HG03342 (cell line): ENCODE results near the gene PGM3.
"Not testable (repeated sequence)": the region's sequence is repeated elsewhere in the genome, so short reads cannot be mapped to it uniquely, and the experiment has no call there.

Experiments
- ATAC-seq: cut with Tn5 transposase; IDR thresholded peaks from one replicate; pipeline ENCODE4 v1.9.1; 2021; ENCODE audit warnings: mild to moderate bottlenecking, moderate library complexity; ENCODE audit not compliant: unreplicated experiment

Gene PGM3, protein sequence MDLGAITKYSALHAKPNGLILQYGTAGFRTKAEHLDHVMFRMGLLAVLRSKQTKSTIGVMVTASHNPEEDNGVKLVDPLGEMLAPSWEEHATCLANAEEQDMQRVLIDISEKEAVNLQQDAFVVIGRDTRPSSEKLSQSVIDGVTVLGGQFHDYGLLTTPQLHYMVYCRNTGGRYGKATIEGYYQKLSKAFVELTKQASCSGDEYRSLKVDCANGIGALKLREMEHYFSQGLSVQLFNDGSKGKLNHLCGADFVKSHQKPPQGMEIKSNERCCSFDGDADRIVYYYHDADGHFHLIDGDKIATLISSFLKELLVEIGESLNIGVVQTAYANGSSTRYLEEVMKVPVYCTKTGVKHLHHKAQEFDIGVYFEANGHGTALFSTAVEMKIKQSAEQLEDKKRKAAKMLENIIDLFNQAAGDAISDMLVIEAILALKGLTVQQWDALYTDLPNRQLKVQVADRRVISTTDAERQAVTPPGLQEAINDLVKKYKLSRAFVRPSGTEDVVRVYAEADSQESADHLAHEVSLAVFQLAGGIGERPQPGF

DNA sequence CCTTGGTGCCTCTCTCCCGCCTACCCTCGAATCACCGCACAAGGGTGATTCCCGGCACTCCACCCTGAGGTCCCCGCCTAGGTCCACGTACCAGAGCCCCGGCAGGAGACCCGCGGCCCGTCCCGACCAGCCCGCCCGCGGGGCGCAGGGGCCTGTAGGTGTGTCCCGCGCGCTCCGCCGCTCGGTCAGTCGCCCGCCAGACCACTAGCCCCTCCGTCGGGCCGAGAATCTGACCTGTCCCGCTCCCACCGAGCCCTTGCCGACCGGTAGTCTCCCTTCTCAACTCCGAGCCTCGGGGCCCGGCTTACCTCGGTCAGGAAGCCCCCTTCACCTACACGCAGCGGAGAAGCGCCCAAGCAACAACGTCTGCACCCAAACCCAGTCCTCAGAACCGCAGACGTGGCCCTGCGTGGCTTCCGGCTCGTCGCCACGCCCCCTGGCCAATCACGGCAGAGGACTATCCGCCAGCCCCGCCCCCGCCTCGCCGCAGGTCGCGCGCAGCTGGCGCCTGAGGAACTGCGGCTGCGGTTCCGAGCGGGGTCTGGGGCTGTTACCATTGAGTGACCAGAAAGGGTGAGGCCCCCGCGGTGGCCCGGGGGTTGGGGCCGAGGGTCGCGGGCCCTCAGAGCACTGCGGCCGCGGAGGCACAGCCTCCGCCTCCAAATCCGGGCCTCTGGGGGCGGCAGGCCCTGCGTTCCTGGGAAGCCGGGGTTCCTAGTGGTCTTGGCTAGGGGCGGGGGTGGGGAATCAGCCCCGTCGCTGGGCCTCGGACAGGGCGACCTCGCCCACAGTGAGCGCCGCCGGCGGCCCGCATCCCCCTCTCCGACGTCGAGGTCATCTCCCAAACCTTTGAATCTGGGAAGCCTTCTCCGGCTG lies at the start of gene PGM3, which contains the start of gene RWDD2A:
PGM3 (minus strand) TSS at position 395 of the 876 bp plus-strand sequence. CDS start 2,253 bp downstream, outside the sequence.
RWDD2A (plus strand) TSS at position 487 of the 876 bp plus-strand sequence. CDS start 1,095 bp downstream, outside the sequence.
- peak; percentile 97 for ATAC-seq

DNA sequence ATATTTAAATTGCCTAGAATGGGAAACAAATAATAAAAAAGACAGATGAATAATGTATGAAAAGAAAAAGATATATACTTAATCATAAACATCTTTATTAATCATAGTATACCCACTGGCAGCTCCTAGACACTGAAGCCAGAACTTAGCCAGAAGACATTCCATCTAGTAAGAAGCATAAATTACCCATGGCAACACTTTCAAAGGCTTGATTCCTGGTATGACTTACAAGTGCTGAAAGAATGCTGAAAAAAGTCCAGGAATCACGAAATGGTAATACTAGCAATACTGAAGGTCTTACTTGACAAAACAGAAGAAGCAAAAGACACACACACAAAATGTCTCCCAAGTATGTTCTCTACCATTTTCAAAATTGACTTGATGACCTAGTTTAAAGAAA lies 38.1 kb upstream of the PGM3 start:
- ATAC-seq, result no peak

DNA sequence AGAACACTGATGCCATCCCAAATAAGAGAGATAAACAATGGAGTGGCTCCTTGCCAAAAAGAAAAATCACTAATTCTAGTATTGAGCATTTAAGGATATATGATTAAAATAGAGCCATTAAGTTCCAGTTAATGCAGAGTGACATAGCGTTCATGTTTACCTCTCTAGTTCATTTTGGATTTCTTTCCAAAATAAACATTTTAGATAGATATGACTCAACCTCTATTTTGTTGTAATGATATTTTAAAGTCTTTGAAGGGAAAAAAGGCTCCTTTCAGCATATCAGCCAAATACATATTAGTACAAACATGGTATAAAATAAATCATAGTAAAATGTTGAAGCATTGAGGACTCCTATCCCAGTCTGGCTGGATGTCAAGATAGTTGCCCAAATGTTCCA lies 33.5 kb upstream of the PGM3 start:
- no peak for ATAC-seq

DNA sequence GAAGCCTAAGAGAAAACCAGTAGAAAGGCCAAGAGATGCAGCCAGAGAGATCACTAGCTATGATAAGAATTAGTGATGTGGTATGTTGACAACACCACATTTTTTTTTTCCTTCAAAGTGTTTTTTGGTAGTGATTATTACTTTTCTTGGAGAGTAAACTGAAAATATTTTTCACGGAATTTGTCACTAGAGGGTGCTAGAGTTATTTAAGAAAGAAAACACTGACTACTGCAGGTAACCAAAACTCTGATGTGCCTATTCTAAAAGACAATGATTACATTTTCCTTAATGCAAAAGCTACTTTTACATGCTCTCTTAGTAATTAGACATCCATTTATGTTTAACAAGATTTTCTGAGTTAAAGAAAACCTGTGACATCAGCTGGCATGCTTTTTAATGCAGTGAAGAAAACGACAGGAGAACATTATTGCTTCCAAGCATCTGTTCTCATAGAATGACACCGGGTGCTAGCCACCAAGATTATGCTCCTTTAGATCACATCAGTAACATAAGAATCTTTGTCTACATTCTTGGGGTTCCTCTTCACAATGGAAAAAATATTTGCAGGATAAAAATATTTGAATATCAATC lies 28.9 kb upstream of the PGM3 start:
- no peak for ATAC-seq

DNA sequence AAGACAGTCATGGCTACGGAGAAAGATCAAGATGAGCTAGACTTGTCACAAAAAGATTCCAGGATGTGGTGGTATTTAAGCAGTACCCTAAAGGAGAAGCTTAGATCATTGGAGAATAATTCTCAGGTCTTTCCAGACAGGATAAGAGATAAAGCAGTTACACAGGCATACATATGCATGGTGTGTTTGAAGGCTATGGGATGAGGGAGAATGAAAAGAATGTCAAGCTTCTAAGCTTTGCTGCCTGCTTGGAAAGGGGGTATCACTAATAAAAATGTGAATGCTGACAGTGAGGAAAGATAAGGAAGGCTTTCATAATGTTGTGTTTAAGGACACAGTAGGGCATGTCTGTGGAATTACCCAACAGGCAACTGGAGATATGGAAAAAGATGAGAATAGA lies 28.2 kb upstream of the PGM3 start:
- ATAC-seq, result no peak

DNA sequence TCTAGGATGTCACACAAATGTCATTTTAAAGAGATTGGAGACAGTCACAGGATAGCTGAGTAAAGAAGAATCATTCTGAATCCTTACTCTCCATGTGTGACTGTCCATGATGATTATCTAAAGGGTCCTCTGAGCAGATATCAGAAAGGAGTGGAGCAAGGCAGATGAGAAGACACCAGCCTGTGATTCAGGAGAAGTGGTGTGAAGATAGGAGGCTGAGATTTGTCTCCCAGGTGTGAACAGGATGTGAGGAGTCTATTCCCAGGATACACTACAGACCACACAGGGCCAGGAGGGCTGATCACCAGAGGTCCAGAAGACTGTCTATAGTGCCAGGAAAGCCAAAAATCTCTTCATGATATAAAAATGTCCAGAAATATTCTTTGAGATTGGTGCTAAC lies 27.1 kb upstream of the PGM3 start:
- ATAC-seq, result no peak

DNA sequence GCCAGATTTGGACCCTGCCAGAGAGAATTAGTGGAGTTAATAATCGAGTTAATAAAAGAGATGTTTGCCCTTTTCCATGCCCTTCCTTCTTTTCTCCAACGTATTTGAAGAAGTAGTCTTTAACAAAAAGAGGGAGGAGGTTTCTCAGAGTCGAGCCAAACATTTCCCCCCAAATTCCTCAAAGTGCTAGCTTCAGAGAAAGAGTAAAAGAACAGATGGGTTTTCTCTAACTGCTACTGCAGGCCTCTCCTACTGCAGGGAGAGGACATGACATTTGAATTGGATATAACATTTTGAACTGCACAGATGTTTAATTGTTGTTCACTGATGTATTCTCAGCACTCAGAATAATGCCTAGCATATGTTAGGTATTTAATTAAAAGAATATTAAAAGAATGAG lies 25.6 kb upstream of the PGM3 start:
- ATAC-seq, result no peak

DNA sequence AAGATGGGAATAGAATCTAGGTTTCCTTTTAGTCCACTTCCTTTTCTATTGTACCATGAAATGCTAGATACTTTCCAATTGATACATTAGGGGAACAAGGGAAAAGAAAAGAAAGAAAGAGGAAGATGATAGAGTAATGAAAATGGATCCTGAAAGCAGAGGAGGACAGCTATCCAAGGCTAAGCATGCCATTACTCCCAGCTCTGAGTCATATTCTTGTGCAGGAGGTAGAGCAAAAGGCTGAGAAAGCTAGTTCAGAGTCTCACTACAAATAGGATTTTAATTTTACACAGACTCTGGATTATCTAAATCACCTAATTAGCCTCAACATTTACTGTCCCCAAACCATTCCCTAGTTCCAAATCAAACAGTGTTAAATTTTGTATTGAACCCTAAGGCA lies 23.7 kb upstream of the PGM3 start:
- ATAC-seq, result no peak

DNA sequence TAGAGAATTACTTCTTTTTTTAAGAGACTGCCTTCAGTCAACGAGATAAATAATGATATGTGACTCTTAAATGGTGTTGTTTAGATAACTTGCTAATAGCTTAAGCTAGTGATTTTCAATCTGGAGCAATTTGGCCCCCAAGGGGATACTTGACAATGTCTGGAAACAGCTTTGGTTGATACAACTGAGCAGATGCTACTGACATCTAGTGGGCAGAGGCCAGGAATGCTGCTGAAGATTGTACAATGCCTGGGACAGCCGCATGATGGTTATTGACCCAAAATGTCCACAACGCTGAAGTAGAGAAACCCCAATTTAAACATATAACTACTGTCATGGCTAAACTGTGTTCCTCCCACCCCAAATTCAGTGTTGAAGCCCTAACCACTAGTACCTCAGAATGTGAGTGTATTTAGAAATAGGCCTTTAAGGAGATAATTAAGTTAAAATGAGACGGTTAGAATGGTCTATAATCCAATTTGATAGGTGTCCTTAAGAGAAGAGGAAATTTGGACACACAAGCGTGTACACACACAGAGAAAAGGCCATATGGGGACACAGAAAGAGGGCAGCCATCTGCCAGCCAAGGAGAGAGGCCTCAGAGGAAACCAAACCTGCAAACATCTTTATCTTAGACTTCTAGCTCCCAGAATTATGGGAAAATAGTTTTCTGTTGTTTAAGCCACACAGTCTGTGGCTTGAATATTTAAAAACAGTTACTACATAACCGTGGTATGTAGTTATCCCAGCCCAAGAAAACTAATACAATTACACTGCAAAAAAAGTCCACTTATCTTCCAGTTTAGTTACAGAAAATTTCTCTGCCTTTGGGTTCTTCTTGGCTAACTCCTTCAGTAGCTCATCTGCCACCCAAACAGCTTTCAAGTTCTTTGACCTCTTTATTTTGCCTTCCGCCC lies 22.3 kb upstream of the PGM3 start:
- ATAC-seq, result peak; percentile 100

DNA sequence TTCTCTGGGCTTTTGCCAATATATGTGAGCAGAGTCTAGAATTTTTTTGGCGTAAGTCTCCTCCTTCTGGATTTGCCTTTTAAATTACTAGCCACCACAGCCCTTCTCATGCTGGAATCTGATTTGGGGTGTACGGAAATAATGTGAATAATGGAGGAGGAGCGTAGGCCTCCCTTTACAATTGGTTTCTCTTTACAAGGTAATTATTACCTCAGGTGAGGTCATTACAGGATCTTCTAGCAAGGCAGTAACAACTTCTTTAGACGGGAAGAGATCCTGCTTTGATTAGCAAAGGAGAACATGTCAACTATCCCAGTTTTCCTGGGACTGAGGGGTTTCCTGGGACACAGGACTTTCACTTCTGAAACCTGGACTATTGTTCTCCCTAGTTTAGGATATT lies 9.0 kb upstream of the PGM3 start:
- ATAC-seq, result no peak

DNA sequence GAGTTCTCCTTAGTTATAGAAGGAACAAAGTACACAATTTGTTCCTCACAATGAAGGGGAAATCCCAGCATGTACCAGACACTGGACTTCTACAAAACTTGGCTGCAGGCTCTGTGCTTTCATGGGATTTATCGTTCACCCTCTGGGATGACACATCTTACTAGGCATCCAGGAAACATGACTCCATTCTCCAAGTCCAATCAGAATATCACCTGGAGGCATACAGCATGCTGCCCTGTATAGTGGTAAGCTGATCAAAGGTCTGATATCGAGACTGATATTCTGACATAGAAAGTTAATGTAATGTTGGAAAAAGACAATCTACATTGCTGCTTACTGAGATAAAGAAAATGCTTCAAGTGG lies 6.8 kb upstream of the PGM3 start:
- no peak for ATAC-seq

DNA sequence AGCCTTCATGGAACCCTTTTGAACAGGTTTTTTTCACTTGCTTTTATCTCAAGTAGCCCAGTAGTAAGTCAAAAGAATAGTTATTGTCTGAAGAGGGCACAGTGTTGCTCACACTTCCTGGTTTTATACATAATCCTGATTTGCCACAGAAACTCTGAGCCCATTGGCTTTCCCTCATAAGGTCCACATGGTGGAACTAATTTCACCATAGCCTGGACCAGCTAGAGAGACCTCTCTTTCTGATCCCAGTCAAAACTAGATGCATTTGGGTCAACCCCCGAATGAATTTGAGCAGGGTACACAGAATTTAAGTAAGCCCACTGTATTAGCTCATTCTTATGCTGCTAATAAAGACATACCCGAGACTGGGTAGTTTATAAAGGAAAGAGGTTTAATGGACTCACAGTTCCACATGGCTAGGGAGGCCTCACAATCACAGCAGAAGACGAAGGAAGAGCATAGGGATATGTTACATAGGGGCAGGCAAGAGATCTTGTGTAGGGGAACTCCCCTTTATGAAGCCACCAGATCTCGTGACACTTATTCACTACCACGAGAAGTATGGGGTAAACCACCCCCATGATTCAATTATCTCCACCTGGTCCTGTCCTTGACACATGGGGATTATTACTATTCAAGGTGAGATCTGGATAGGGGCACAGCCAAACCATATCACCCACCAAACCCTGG lies 6.3 kb upstream of the PGM3 start:
- no peak for ATAC-seq

DNA sequence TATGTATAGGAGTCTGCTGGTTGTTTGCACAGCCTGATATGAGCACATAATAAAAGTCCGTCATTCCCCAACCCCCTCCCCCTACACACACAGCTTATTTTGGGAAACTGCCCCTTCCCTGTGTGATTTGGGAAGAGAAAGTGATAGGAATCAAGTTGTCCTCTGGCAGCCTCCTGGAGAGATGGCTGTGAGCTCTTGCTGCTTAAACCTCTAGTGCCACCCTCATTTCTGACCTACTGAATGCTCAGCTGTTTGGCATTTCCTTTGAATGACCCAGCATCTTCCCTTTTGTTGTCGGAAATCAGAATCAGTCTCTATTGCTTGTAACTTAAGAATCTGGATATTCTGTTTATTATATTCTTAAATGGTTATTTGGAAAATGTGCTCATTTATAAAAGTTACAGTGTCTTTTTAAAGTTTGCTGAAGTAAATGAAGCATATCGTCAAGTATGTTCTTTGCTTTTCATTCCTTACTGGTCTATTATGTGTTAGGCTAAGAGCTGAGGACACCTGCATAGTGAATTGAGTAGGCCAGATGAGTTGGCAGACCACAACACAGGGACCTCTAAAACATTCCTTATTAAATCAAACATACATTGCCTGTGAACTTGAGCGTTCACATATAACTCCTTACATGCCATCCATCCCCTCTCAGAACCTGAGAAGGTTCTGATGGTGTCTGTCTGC lies 5.6 kb upstream of the PGM3 start:
- no peak for ATAC-seq

DNA sequence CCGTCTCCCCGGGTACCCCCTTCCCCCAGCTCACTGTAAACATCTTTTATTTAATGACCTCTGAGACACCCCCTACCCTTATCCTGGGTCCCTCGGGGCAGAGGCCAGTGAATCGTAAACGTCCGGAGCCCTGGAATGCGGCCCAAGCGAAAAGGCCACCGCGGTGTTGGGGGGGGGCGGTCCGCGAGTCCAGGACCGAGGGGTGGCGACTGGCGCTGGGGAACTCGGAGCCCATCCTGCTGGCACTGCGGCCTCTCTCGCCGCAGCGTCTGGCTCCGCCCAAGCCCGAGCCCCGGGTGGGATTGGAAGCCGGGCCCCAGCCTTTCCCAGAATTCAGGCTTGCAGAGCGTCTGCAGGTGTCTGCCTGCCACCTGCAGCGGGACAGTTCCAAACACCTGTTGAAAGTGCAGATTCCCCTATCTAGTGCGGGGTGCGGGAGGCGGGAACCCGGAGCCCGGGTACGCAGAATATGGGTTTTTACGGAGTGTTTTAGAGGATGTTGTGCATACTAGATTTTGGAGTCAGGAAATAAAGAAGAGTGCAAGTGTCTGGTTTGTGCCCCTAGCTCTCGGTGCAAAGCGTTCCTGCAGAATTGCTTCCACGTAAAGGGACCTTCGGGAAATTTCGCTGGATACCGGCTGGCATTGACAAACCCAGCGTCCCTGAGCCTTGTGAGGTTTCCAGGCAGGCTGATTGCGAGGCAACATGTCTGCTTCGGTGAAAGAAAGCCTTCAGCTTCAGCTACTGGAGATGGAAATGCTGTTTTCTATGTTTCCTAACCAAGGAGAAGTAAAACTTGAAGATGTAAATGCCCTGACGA lies 892 bp upstream of the PGM3 start:
- peak; percentile 8 for ATAC-seq

DNA sequence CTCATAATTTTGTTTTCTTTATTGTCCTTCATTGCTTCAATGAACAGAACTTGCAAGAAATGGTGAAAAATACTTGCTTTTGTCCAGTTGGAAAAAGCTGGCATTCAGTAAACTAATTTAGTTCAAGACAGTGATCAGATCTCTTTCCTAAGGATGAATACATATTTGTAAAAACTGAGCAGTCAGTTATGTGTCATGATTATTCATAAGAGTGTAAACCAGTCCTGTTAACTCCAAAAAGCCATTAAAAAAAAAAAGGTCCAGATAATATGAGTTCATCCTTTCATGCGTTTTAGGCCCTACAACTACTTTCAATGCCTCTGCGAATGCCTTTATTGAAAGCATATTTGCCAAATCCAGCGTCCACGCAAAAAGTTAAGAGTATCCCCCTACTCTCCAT lies 609 bp downstream of the PGM3 start:
- ATAC-seq, result no peak

DNA sequence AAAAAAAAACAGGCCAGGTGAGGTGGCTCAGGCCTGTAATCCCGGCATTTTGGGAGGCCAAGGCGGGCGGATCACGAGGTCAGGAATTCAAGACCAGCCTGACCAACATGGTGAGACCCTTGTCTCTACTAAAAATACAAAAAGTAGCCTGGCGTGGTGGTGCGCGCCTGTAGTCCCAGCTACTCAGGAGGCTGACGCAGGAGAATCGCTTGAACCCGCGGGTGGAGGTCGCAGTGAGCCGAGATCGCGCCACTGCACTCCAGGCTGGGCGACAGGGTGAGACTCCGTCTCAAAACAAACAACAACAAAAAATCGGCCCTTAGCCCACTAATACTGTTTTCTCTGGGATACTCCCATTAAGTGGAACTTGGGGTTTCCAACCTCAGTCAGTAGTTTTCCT lies 1.1 kb downstream of the PGM3 start:
- ATAC-seq, result not testable (repeated sequence)

DNA sequence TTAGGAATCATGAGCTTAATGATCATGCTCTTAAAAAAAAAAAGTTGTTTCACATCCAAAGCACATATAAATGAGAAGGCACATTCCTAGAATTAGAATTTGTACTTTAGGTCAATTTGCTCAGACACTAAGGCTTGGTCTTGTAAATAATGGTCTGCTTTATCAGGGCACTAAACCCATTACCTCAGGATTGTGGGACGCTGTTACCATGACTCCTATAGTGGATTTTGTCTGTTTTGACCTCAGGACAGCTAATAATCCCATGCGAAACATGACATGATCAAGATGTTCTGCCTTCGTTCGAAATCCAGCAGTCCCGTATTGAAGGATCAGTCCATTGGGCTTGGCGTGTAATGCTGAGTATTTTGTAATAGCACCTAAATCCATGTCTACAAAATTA lies 2.4 kb downstream of the PGM3 start:
- ATAC-seq, result no peak

DNA sequence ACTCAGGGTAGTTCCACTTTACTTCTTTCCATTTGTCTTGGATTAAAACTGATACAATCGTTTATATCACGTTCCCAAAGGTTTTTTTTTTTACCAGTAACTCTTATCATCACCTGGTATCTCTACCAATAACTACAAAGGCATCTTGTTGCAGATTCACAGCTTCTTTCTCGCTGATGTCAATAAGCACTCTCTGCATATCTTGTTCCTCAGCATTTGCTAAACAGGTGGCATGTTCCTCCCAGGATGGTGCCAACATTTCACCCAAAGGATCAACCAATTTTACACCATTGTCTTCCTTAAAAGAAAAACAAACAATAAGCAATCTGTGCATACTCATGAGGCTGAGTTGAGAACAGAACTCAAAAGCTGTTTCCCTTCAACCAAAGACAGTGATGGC lies 4.6 kb downstream of the PGM3 start:
- no peak for ATAC-seq
